Measurements from ENCODE around the gene OR52A5.
"Not testable (repeated sequence)": the region's sequence is repeated elsewhere in the genome, so short reads cannot be mapped to it uniquely, and the experiment has no call there.

OR52A5 gene

GRCh38 chr11:5154657-5155056 is 16.5 kb upstream of the OR52A5 start, which contains the start of gene OR52A1:
OR52A1 (minus strand) TSS chr11:5154757; CDS start chr11:5152369, 2,388 bp downstream.
- no peak for TF ChIP-seq CTCF (IDR thresholded peaks at IDR 0.05; ENCODE audit: low read depth, low read length, missing control alignments)
- DNase-seq (ENCODE audit: low read depth) = no peak
- H3K4me3 ChIP-seq (ENCODE audit: low read depth, low read length) = no peak within 1 kb of the TSS

GRCh38 chr11:5153574-5154431 is 15.6 kb upstream of the OR52A5 start:
- DNase-seq (ENCODE audit: low read depth) = no peak

GRCh38 chr11:5151713-5152153 is 13.6 kb upstream of the OR52A5 start:
- H3K4me3 ChIP-seq (ENCODE audit: low read depth, low read length) = no peak overlapping the region
- no peak for DNase-seq (ENCODE audit: low read depth)
- TF ChIP-seq CTCF (IDR thresholded peaks at IDR 0.05; ENCODE audit: low read depth, low read length, missing control alignments) = no peak

More at GRCh38 chr11:5153574-5154431, 15.6 kb upstream of the OR52A5 start:
- no peak for TF ChIP-seq CTCF (IDR thresholded peaks at IDR 0.05; ENCODE audit: low read depth, low read length, missing control alignments)
- H3K4me3 ChIP-seq (ENCODE audit: low read depth, low read length) = no peak overlapping the region

GRCh38 chr11:5144206-5144605 is 6.0 kb upstream of the OR52A5 start:
- not testable (repeated sequence) for DNase-seq (ENCODE audit: low read depth); H3K4me3 ChIP-seq (ENCODE audit: low read depth, low read length)

GRCh38 chr11:5137014-5137413 is 1.1 kb downstream of the OR52A5 start:
- no peak for TF ChIP-seq CTCF (IDR thresholded peaks at IDR 0.05; ENCODE audit: low read depth, low read length, missing control alignments)
- no peak overlapping the region for H3K4me3 ChIP-seq (ENCODE audit: low read depth, low read length)
- DNase-seq (ENCODE audit: low read depth) = no peak

- no peak for DNase-seq (ENCODE audit: low read depth)
- TF ChIP-seq CTCF (IDR thresholded peaks at IDR 0.05; ENCODE audit: low read depth, low read length, missing control alignments) = no peak
- no peak overlapping the region for H3K4me3 ChIP-seq (ENCODE audit: low read depth, low read length)
Observed at GRCh38 chr11:5136261-5136660, 1.9 kb downstream of the OR52A5 start.

- no peak overlapping the region for H3K4me3 ChIP-seq (ENCODE audit: low read depth, low read length)
- no peak for TF ChIP-seq CTCF (IDR thresholded peaks at IDR 0.05; ENCODE audit: low read depth, low read length, missing control alignments)
- no peak for DNase-seq (ENCODE audit: low read depth)
Observed at GRCh38 chr11:5131584-5132335, 6.4 kb downstream of the OR52A5 start.

Measured in GM12864 (cell line).